ENCODE results near the gene PADI2. TPM values are rescaled to one million over a fixed set of nuclear protein-coding genes. Genes with fewer than 3 reads are reported as not detected.

Gene PADI2
- total RNA-seq, 1 experiment from 2014 or later = 27.7 TPM

GRCh38 chr1:17163371-17163770, 44.1 kb upstream of the PADI2 start:
- no peaks in the 10 kb centered on the region for H3K27me3 ChIP-seq (replicated peaks; ENCODE audit: insufficient read depth, low read depth, low read length, poor library complexity)
- CTCF ChIA-PET = no interaction called here
- no peak overlapping the region for H3K4me3 ChIP-seq (ENCODE audit: low read depth, low read length, poor library complexity, severe bottlenecking)
- POLR2A ChIA-PET (ENCODE audit: low non-redundant PET) = no interaction called here
- no peaks in the 10 kb centered on the region for H3K9me3 ChIP-seq (ENCODE audit: low read depth, low read length, poor library complexity, severe bottlenecking)
- no peaks in the 10 kb centered on the region for H3K4me1 ChIP-seq (ENCODE audit: insufficient read depth, low read length, poor library complexity, severe bottlenecking)
- no peak for DNase-seq (ENCODE audit: low spot score)
- no TSS peak for BruUV-seq (replicated peaks)
- H3K27ac ChIP-seq (ENCODE audit: low read depth, low read length, poor library complexity, severe bottlenecking) = no peak overlapping the region
- no peaks in the 10 kb centered on the region for H3K36me3 ChIP-seq (ENCODE audit: insufficient read depth, low read length, poor library complexity, severe bottlenecking)
- intact Hi-C loops (cut with micrococcal nuclease; ENCODE audit: unreplicated experiment) = no loop called here
- TF ChIP-seq EZH2 (IDR thresholded peaks at IDR 0.05; ENCODE audit: borderline replicate concordance, low read depth, low read length, poor library complexity, severe bottlenecking) = no peak
- TF ChIP-seq, protein P1, sequence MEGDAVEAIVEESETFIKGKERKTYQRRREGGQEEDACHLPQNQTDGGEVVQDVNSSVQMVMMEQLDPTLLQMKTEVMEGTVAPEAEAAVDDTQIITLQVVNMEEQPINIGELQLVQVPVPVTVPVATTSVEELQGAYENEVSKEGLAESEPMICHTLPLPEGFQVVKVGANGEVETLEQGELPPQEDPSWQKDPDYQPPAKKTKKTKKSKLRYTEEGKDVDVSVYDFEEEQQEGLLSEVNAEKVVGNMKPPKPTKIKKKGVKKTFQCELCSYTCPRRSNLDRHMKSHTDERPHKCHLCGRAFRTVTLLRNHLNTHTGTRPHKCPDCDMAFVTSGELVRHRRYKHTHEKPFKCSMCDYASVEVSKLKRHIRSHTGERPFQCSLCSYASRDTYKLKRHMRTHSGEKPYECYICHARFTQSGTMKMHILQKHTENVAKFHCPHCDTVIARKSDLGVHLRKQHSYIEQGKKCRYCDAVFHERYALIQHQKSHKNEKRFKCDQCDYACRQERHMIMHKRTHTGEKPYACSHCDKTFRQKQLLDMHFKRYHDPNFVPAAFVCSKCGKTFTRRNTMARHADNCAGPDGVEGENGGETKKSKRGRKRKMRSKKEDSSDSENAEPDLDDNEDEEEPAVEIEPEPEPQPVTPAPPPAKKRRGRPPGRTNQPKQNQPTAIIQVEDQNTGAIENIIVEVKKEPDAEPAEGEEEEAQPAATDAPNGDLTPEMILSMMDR (conservative IDR thresholded peaks at IDR 0.05; ENCODE audit: low read depth, low read length) = no peak

DNA sequence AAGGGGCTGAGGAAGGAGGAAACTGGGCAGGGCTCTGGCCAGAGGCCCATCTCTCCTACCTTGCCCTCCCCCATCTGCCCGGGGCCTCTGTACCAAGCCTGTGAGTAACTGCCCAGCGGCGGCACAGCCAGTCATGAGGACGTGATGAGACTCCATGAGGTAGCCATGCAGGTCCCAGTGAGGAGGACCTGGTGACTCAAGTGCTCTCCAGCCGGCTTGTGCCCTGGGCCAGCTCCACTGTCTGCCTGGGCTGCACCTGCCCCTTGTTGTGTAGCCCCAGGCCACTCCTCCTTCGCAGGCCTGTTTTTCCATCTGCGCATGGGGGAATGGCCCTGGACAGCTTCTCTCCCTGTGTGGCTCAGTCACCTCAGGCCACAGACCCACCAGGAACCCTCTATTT, 43.7 kb upstream of the PADI2 start:
- ChIA-PET POLR2A (ENCODE audit: low non-redundant PET) (no interaction called here), CTCF (no interaction called here)
- Histone ChIP-seq H3K36me3 (ENCODE audit: insufficient read depth, low read length, poor library complexity, severe bottlenecking) (no peaks in the 10 kb centered on the region), H3K27me3 (replicated peaks; ENCODE audit: insufficient read depth, low read depth, low read length, poor library complexity) (no peaks in the 10 kb centered on the region), H3K4me3 (ENCODE audit: low read depth, low read length, poor library complexity, severe bottlenecking) (no peak overlapping the region), H3K9me3 (ENCODE audit: low read depth, low read length, poor library complexity, severe bottlenecking) (no peaks in the 10 kb centered on the region), H3K27ac (ENCODE audit: low read depth, low read length, poor library complexity, severe bottlenecking) (no peak overlapping the region), H3K4me1 (ENCODE audit: insufficient read depth, low read length, poor library complexity, severe bottlenecking) (no peaks in the 10 kb centered on the region)
- intact Hi-C loops (cut with micrococcal nuclease; ENCODE audit: unreplicated experiment) = no loop called here
- TF ChIP-seq, protein P1 (conservative IDR thresholded peaks at IDR 0.05; ENCODE audit: low read depth, low read length) = no peak
- TF ChIP-seq EZH2 (IDR thresholded peaks at IDR 0.05; ENCODE audit: borderline replicate concordance, low read depth, low read length, poor library complexity, severe bottlenecking) = no peak
- no TSS peak for BruUV-seq (replicated peaks)
- DNase-seq (ENCODE audit: low spot score) = no peak

GRCh38 chr1:17161926-17162800, 42.9 kb upstream of the PADI2 start:
- no TSS peak for BruUV-seq (replicated peaks)
- no peaks in the 10 kb centered on the region for H3K36me3 ChIP-seq (ENCODE audit: insufficient read depth, low read length, poor library complexity, severe bottlenecking)
- CTCF ChIA-PET = no interaction called here
- intact Hi-C loops (cut with micrococcal nuclease; ENCODE audit: unreplicated experiment) = no loop called here
- H3K9me3 ChIP-seq (ENCODE audit: low read depth, low read length, poor library complexity, severe bottlenecking) = no peaks in the 10 kb centered on the region
- no peak for TF ChIP-seq EZH2 (IDR thresholded peaks at IDR 0.05; ENCODE audit: borderline replicate concordance, low read depth, low read length, poor library complexity, severe bottlenecking)
- TF ChIP-seq, protein P1 (conservative IDR thresholded peaks at IDR 0.05; ENCODE audit: low read depth, low read length) = no peak
- no peak overlapping the region for H3K4me3 ChIP-seq (ENCODE audit: low read depth, low read length, poor library complexity, severe bottlenecking)
- no peaks in the 10 kb centered on the region for H3K27me3 ChIP-seq (replicated peaks; ENCODE audit: insufficient read depth, low read depth, low read length, poor library complexity)
- H3K4me1 ChIP-seq (ENCODE audit: insufficient read depth, low read length, poor library complexity, severe bottlenecking) = no peaks in the 10 kb centered on the region
- no peak for DNase-seq (ENCODE audit: low spot score)
- no peak overlapping the region for H3K27ac ChIP-seq (ENCODE audit: low read depth, low read length, poor library complexity, severe bottlenecking)
- POLR2A ChIA-PET (ENCODE audit: low non-redundant PET) = no interaction called here
